Central memory CD8-positive, alpha-beta T cell (primary cell): ENCODE measurements around the gene PLXNA4.

Source experiments
- ATAC-seq: fragments of 150-1000 bp; cut with Tn5 transposase; replicated peaks from 2 replicates; pipeline ENCODE4 v1.10.0; 2022; ENCODE audit warnings: mild to moderate bottlenecking, moderate FRiP score, moderate number of reproducible peaks; ENCODE audit not compliant: poor library complexity, severe bottlenecking; ENCODE audit errors: extremely low read depth
- DNase-seq, 2 donors: peaks; one replicate each; pipeline ENCODE4 v3.0.0; 2021; ENCODE audit warnings: low spot score in 2 of 2
- H3K27ac Mint-ChIP-seq: one replicate; pipeline ENCODE4 v1.8.0; 2022; ENCODE audit warnings: low read depth, mild to moderate bottlenecking, moderate library complexity, mixed read lengths
- H3K27me3 Mint-ChIP-seq: one replicate; pipeline ENCODE4 v1.8.0; 2022; ENCODE audit warnings: mixed read lengths
- H3K36me3 Mint-ChIP-seq: one replicate; pipeline ENCODE4 v1.8.0; 2022; ENCODE audit warnings: mild to moderate bottlenecking, moderate library complexity, mixed read lengths; ENCODE audit not compliant: insufficient read depth
- H3K4me1 Mint-ChIP-seq: one replicate; pipeline ENCODE4 v1.8.0; 2022; ENCODE audit warnings: mixed read lengths
- H3K4me3 Mint-ChIP-seq: one replicate; pipeline ENCODE4 v1.8.0; 2022; ENCODE audit warnings: mild to moderate bottlenecking, moderate library complexity, mixed read lengths
- H3K9me3 Mint-ChIP-seq: one replicate; pipeline ENCODE4 v1.8.0; 2022; ENCODE audit warnings: mixed read lengths

Gene PLXNA4

GRCh38 chr7:132516042-132516840 is 60.0 kb downstream of the PLXNA4 start:
- H3K4me1 Mint-ChIP-seq, result peaks cover 8% of the 10 kb centered on the region
- H3K4me3 Mint-ChIP-seq, result no peak overlapping the region
- no peak for ATAC-seq
- no peaks in the 10 kb centered on the region for H3K27me3 Mint-ChIP-seq
- H3K27ac Mint-ChIP-seq, result no peak overlapping the region
- H3K36me3 Mint-ChIP-seq, result peaks cover 3% of the 10 kb centered on the region
- DNase-seq, result no peak
- no peaks in the 10 kb centered on the region for H3K9me3 Mint-ChIP-seq

GRCh38 chr7:132515181-132515580 is 61.1 kb downstream of the PLXNA4 start:
- H3K36me3 Mint-ChIP-seq, result peaks cover 3% of the 10 kb centered on the region
- DNase-seq, result no peak
- H3K27me3 Mint-ChIP-seq, result no peaks in the 10 kb centered on the region
- no peak overlapping the region for H3K27ac Mint-ChIP-seq
- peaks cover 15% of the 10 kb centered on the region for H3K4me1 Mint-ChIP-seq
- no peaks in the 10 kb centered on the region for H3K9me3 Mint-ChIP-seq
- H3K4me3 Mint-ChIP-seq, result no peak overlapping the region
- ATAC-seq, result no peak

DNA sequence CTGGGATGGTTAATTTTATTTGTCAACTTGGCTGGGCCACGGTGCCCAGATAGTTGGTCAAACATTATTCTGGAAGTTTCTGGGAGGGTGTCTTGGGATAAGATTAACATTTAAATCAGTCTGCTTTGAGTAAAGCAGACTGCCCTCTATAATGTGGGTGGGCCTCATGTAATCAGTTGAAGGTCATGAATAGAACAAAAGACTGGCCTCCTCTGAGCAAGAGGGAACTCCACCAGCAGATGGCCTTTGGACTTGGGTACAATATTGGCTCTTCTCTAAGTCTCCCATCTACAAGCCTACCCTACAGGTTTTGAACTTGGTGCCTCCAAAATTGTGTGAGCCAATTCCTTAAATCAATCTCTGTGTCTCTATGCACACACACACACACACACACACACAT is 61.8 kb downstream of the PLXNA4 start:
- Mint-ChIP-seq H3K27ac (no peak overlapping the region), H3K27me3 (no peaks in the 10 kb centered on the region), H3K36me3 (peaks cover 3% of the 10 kb centered on the region), H3K4me1 (peaks cover 22% of the 10 kb centered on the region), H3K4me3 (no peak overlapping the region), H3K9me3 (no peaks in the 10 kb centered on the region)
- no peak for DNase-seq
- no peak for ATAC-seq

- no peak for ATAC-seq
- peaks cover 18% of the 10 kb centered on the region for H3K4me1 Mint-ChIP-seq
- no peaks in the 10 kb centered on the region for H3K9me3 Mint-ChIP-seq
- H3K4me3 Mint-ChIP-seq, result no peak overlapping the region
- no peaks in the 10 kb centered on the region for H3K27me3 Mint-ChIP-seq
- H3K36me3 Mint-ChIP-seq, result peaks cover 3% of the 10 kb centered on the region
- no peak for DNase-seq
- H3K27ac Mint-ChIP-seq, result no peak overlapping the region
Observed at GRCh38 chr7:132511921-132512320, 64.3 kb downstream of the PLXNA4 start.

- H3K27me3 Mint-ChIP-seq, result no peaks in the 10 kb centered on the region
- ATAC-seq (no peak), DNase-seq (no peak)
- peaks cover 18% of the 10 kb centered on the region for H3K4me1 Mint-ChIP-seq
- H3K9me3 Mint-ChIP-seq, result no peaks in the 10 kb centered on the region
- H3K27ac Mint-ChIP-seq, result no peak overlapping the region
- H3K4me3 Mint-ChIP-seq, result no peak overlapping the region
- H3K36me3 Mint-ChIP-seq, result peaks cover 3% of the 10 kb centered on the region
Observed at GRCh38 chr7:132511387-132511786, 64.9 kb downstream of the PLXNA4 start.

DNA sequence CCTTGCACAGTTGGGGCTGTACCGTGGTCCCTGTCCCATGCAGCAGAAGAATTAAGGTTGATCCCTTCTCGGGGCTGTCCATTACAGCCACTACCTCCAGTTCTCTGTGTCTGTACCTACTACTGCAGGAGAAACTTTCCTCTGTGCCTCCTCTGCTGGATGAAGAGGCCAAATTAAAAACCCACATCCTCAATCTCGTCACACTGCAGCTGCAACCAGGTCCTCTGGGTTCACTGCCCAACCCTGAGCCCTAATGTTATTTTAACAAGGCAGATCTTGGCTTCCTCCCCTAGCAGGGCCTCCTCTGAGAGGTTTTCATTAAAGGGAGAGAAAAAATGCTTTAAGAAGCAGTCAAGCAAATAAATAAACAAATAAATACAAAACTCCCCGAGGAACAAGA is 66.6 kb downstream of the PLXNA4 start:
- no peak for ATAC-seq
- Mint-ChIP-seq H3K36me3 (peaks cover 1% of the 10 kb centered on the region), H3K9me3 (no peaks in the 10 kb centered on the region), H3K4me1 (peaks cover 18% of the 10 kb centered on the region), H3K27me3 (no peaks in the 10 kb centered on the region), H3K4me3 (no peak overlapping the region), H3K27ac (no peak overlapping the region)
- no peak for DNase-seq

- Mint-ChIP-seq H3K27me3 (no peaks in the 10 kb centered on the region), H3K9me3 (no peaks in the 10 kb centered on the region), H3K36me3 (no peaks in the 10 kb centered on the region), H3K27ac (no peak overlapping the region), H3K4me3 (no peak overlapping the region), H3K4me1 (peaks cover 18% of the 10 kb centered on the region)
- DNase-seq (no peak), ATAC-seq (no peak)
Observed at GRCh38 chr7:132508724-132509353, 67.4 kb downstream of the PLXNA4 start.

- DNase-seq, result no peak
- no peak overlapping the region for H3K27ac Mint-ChIP-seq
- no peaks in the 10 kb centered on the region for H3K27me3 Mint-ChIP-seq
- H3K36me3 Mint-ChIP-seq, result peaks cover 1% of the 10 kb centered on the region
- H3K4me1 Mint-ChIP-seq, result peaks cover 9% of the 10 kb centered on the region
- H3K4me3 Mint-ChIP-seq, result no peak overlapping the region
- H3K9me3 Mint-ChIP-seq, result no peaks in the 10 kb centered on the region
- ATAC-seq, result no peak
Observed at GRCh38 chr7:132504852-132505251, 71.4 kb downstream of the PLXNA4 start.

GRCh38 chr7:132504071-132504470 is 72.2 kb downstream of the PLXNA4 start:
- Mint-ChIP-seq H3K27me3 (no peaks in the 10 kb centered on the region), H3K9me3 (no peaks in the 10 kb centered on the region), H3K36me3 (peaks cover 4% of the 10 kb centered on the region), H3K27ac (no peak overlapping the region), H3K4me3 (no peak overlapping the region), H3K4me1 (peaks cover under 1% of the 10 kb centered on the region)
- ATAC-seq (no peak), DNase-seq (no peak)

- no peaks in the 10 kb centered on the region for H3K27me3 Mint-ChIP-seq
- DNase-seq (no peak), ATAC-seq (no peak)
- H3K9me3 Mint-ChIP-seq, result no peaks in the 10 kb centered on the region
- no peak overlapping the region for H3K4me3 Mint-ChIP-seq
- H3K4me1 Mint-ChIP-seq, result no peaks in the 10 kb centered on the region
- peaks cover 4% of the 10 kb centered on the region for H3K36me3 Mint-ChIP-seq
- H3K27ac Mint-ChIP-seq, result no peak overlapping the region
Observed at GRCh38 chr7:132503415-132503814, 72.9 kb downstream of the PLXNA4 start.

- Mint-ChIP-seq H3K4me3 (no peak overlapping the region), H3K27ac (no peak overlapping the region), H3K36me3 (peaks cover 4% of the 10 kb centered on the region), H3K4me1 (no peaks in the 10 kb centered on the region), H3K27me3 (no peaks in the 10 kb centered on the region), H3K9me3 (no peaks in the 10 kb centered on the region)
- DNase-seq, result no peak
- no peak for ATAC-seq
Observed at GRCh38 chr7:132501956-132502355, 74.3 kb downstream of the PLXNA4 start.

DNA sequence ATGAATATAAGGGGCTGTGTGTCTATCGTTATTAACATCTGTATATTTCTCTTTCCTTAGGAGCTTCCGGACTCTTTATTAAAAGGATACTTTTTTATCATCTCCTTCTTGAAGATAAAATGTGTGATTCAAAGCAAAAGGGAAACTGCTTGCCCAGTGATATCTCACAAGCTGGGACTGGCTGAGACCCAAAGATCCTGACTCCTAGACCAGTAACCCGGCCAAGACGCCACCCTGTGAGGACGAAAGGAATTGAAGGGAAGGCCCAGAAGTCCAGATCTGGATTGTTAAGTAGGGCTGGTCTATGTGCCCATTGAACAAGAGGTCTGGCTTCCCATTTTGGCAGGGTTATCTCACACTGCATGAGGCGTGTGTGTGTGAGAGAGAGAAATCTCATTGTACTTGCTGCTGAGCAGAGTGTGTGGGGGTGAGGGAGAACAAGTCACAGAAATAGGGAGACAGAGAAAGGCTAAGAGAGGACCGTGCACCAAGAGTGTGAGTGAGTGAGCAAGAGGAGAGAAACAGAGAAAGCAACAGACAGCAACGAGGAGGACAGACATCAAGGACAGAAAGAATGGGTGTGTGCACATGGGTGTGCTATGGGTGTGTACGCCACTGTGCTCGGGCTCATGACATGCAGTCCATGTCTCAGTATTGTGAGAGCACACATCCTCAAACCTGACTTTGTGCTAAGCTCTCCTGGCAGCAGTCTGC is 75.4 kb downstream of the PLXNA4 start:
- no peaks in the 10 kb centered on the region for H3K9me3 Mint-ChIP-seq
- no peak for DNase-seq
- H3K4me3 Mint-ChIP-seq, result no peak overlapping the region
- no peaks in the 10 kb centered on the region for H3K27me3 Mint-ChIP-seq
- no peak overlapping the region for H3K27ac Mint-ChIP-seq
- H3K4me1 Mint-ChIP-seq, result no peaks in the 10 kb centered on the region
- peaks cover 4% of the 10 kb centered on the region for H3K36me3 Mint-ChIP-seq
- no peak for ATAC-seq

GRCh38 chr7:132499487-132499886 is 76.8 kb downstream of the PLXNA4 start:
- ATAC-seq (no peak), DNase-seq (no peak)
- H3K4me3 Mint-ChIP-seq, result no peak overlapping the region
- H3K27me3 Mint-ChIP-seq, result no peaks in the 10 kb centered on the region
- H3K9me3 Mint-ChIP-seq, result no peaks in the 10 kb centered on the region
- H3K4me1 Mint-ChIP-seq, result no peaks in the 10 kb centered on the region
- no peak overlapping the region for H3K27ac Mint-ChIP-seq
- H3K36me3 Mint-ChIP-seq, result peaks cover 4% of the 10 kb centered on the region
